Measurements from ENCODE around the gene SLC24A3.

The SLC24A3 gene

DNA sequence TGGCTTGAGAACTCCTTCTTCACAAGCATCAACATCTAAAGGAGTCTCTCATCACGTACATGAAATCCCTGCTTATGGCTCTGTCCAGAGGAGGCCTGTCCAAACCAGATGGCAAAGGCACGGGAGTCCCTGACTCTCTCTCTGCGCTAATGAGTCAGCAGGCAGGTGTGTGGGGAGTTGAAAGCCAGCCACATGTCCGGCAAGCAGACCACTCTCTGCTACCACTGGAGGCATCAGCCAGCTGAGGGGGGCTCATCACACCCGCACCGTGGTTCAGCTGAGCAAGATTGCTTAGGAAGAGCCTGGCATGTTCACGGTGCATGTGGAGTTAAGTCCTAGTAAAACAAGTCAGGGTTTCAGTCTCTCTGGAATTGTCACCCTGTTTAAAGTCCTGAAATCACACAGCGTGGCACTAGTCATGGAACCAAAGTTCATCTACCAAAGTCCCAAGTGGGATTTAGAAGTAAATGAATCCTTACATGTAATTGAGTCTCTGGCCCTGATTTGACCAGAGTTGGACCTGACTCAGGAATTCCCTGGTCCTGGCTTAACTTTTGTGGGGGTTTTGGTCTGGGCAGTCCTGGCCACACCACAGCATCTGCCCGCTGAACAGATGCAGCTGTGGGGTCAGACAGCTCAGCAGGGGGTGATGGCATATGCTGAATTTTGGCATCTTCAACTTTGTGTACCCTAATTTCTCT lies 390.4 kb downstream of the SLC24A3 start:
- H3K36me3 ChIP-seq (ENCODE audit: control insufficient read depth, insufficient read depth, low read length) = no peaks in the 10 kb centered on the region
- H3K4me3 ChIP-seq (ENCODE audit: low read length) = no peak overlapping the region
- no peak overlapping the region for H3K27ac ChIP-seq (ENCODE audit: low read depth, low read length)
- H3K27me3 ChIP-seq (ENCODE audit: control insufficient read depth, insufficient read depth, low read length) = no peaks in the 10 kb centered on the region
- no peak overlapping the region for H3K9ac ChIP-seq (ENCODE audit: low read length)
- no peaks in the 10 kb centered on the region for H3K4me1 ChIP-seq (ENCODE audit: control insufficient read depth, insufficient read depth, low read length)

DNA sequence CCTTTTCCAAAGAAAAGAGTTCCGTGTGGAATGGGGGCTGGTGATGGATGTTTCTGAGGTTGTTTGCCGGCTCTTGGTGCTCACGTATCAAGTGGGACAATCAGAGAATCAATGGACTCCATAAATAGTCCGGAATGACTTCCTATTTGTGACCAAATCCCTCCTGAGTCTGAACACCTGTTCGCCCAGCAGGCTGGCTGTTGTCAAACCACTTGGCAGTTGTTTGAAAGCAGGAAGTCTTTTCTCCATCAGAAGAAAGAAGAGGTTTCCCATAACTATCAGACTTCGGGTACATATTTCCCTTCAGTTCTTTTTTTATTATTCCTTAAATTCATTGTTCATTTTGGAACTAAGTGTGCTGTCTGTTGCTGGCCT lies 390.9 kb downstream of the SLC24A3 start:
- no peak overlapping the region for H3K9ac ChIP-seq (ENCODE audit: low read length)
- H3K36me3 ChIP-seq (ENCODE audit: control insufficient read depth, insufficient read depth, low read length) = no peaks in the 10 kb centered on the region
- no peaks in the 10 kb centered on the region for H3K27me3 ChIP-seq (ENCODE audit: control insufficient read depth, insufficient read depth, low read length)
- H3K4me1 ChIP-seq (ENCODE audit: control insufficient read depth, insufficient read depth, low read length) = no peaks in the 10 kb centered on the region
- H3K27ac ChIP-seq (ENCODE audit: low read depth, low read length) = no peak overlapping the region
- no peak overlapping the region for H3K4me3 ChIP-seq (ENCODE audit: low read length)

DNA sequence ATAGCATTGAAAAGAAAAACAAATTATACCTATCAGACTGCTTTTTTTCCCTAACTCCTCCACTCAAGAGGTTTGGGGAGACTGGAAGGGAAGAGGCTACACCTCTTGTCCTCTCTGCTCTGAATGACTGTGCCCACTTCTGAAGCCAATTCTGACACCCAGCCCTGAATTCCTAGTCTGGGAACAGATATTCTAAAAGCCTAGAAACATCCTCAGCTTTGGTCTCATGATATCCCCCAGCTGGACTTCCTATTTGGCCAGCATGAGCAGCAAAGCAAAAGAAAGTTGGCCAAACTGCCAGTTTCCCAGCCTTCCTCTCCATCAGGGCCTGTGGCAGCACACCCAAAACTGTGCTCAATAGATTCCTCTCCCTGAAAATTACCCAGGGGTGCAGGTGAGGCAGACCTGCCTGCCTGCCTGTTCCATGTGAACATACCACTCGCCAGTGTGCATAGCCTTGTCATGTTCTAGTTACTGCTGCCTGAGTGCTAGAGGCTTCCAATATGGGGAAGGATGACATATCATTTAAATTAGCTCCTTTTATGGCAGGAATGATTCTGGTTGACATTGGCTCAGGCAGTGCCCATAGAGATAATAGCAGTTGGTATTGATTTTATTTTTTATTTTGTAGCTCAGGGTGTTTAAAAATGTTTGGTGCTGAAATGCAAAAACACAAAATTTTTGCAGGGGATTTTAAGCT lies 393.5 kb downstream of the SLC24A3 start:
- no peak overlapping the region for H3K9ac ChIP-seq (ENCODE audit: low read length)
- no peaks in the 10 kb centered on the region for H3K27me3 ChIP-seq (ENCODE audit: control insufficient read depth, insufficient read depth, low read length)
- H3K27ac ChIP-seq (ENCODE audit: low read depth, low read length) = no peak overlapping the region
- H3K36me3 ChIP-seq (ENCODE audit: control insufficient read depth, insufficient read depth, low read length) = no peaks in the 10 kb centered on the region
- H3K4me1 ChIP-seq (ENCODE audit: control insufficient read depth, insufficient read depth, low read length) = no peaks in the 10 kb centered on the region
- H3K4me3 ChIP-seq (ENCODE audit: low read length) = no peak overlapping the region

DNA sequence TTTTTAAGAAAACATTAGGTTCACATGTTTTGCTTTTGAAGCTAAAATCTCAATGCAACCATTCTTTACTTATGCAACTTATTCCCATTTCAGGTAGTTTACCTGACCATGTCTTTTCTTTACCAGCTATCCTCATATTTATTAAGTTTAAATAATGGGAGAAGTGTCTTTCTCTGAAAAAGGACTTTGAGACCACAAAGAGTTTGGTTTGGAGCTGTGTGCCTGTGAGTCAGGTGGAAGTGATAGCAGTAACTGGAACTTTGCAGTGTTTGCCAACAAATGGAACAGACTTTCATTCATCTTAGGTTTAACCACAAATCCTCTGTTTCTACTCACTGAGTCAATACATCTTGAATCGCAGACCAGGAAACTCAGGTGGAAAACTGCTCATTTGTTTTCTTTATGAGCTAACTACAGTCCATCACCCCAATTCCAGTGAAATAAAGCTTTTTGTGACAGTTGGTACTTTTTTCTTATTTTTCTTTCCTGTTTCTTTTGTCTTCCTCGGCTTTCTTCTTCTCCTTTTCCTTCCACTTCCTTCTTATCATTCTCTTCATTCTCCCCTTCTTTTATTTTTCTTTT lies 397.3 kb downstream of the SLC24A3 start:
- Histone ChIP-seq H3K27me3 (ENCODE audit: control insufficient read depth, insufficient read depth, low read length) (no peaks in the 10 kb centered on the region), H3K27ac (ENCODE audit: low read depth, low read length) (no peak overlapping the region), H3K36me3 (ENCODE audit: control insufficient read depth, insufficient read depth, low read length) (no peaks in the 10 kb centered on the region), H3K4me1 (ENCODE audit: control insufficient read depth, insufficient read depth, low read length) (no peaks in the 10 kb centered on the region), H3K9ac (ENCODE audit: low read length) (no peak overlapping the region), H3K4me3 (ENCODE audit: low read length) (no peak overlapping the region)

DNA sequence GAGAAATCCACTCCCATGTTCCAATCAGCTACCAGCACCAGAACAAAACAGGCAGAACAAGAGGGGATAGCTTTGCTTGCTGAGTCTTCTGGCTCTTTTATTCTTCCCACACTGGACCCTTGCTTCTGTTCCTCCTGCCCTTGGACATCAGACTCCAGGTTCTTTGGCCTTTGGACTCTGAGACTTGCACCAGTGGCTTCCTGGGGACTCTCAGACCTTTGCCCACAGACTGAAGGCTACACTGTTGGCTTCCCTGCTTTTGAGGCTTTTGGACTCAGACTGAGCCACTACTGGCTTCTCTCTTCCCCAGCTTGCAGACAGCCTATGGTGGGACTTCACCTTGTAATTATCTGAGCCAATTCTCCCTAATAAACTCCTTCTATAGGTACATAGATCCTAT lies 403.2 kb downstream of the SLC24A3 start:
- Histone ChIP-seq H3K9ac (ENCODE audit: low read length) (no peak overlapping the region), H3K4me1 (ENCODE audit: control insufficient read depth, insufficient read depth, low read length) (no peaks in the 10 kb centered on the region), H3K36me3 (ENCODE audit: control insufficient read depth, insufficient read depth, low read length) (no peaks in the 10 kb centered on the region), H3K27ac (ENCODE audit: low read depth, low read length) (no peak overlapping the region), H3K4me3 (ENCODE audit: low read length) (no peak overlapping the region), H3K27me3 (ENCODE audit: control insufficient read depth, insufficient read depth, low read length) (no peaks in the 10 kb centered on the region)

DNA sequence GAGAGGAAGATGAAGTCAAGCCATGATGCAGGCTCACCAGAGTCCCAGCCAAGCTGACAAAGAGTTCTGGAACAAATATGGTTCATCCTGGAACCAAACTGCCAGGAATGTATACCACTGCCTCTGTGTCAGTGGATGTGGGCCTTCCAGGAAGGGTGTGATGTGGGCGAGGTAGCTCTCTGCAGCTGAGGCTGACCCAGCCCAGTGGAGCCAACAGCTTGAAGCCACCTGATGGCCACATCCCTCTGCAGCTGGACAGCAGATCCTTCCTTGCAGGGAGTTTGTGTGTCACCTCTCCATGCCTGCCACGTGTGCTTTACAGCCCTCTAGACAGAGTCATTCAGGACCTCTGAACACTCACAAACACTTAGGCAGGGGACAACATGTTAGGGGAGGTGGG lies 403.6 kb downstream of the SLC24A3 start:
- no peak overlapping the region for H3K27ac ChIP-seq (ENCODE audit: low read depth, low read length)
- no peaks in the 10 kb centered on the region for H3K4me1 ChIP-seq (ENCODE audit: control insufficient read depth, insufficient read depth, low read length)
- H3K36me3 ChIP-seq (ENCODE audit: control insufficient read depth, insufficient read depth, low read length) = no peaks in the 10 kb centered on the region

DNA sequence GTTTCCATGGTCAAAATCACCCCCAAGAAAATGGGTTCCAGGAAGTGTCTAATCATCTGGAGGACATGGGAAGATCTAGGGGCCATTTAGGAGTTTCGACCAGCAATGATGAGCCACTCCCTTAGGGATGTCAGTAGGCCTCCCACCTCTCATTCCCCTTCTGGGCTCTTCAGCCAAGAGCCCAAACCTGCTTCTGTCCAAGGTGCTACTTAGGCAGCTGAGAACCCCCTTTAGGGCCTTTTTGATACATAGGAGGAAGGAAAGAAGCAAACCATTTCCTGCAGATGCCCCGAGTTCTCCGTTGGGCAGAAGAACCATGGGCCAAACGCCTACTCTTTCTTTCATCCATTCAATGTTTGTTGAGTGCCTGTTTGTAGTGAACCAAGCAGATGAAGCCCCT lies 404.2 kb downstream of the SLC24A3 start:
- H3K4me3 ChIP-seq (ENCODE audit: low read length) = no peak overlapping the region

More for the DNA sequence above, 403.6 kb downstream of the SLC24A3 start:
- Histone ChIP-seq H3K9ac (ENCODE audit: low read length) (no peak overlapping the region), H3K4me3 (ENCODE audit: low read length) (no peak overlapping the region), H3K27me3 (ENCODE audit: control insufficient read depth, insufficient read depth, low read length) (no peaks in the 10 kb centered on the region)

DNA sequence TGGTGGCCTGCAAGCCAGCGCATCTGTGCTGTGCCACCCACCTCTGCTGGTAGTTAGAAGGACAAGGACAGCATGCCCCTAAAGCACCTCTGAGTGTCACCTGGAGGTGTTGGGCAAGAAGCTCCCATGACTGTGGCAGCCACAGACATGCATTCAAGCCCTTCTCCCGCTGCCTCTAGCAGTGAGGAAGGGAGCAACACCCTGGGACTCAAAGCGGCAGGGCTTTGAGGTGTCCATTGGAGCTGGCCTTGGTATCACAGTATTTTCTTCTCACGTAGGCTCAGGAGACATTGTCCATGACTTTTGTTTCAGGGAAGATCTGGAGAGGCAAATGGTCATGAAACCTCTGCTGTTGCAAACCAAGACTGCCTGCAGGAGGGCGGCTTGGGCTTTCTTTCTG lies 404.8 kb downstream of the SLC24A3 start:
- Histone ChIP-seq H3K27ac (ENCODE audit: low read depth, low read length) (no peak overlapping the region), H3K4me1 (ENCODE audit: control insufficient read depth, insufficient read depth, low read length) (no peaks in the 10 kb centered on the region), H3K27me3 (ENCODE audit: control insufficient read depth, insufficient read depth, low read length) (no peaks in the 10 kb centered on the region), H3K9ac (ENCODE audit: low read length) (no peak overlapping the region), H3K4me3 (ENCODE audit: low read length) (no peak overlapping the region), H3K36me3 (ENCODE audit: control insufficient read depth, insufficient read depth, low read length) (no peaks in the 10 kb centered on the region)

More for the DNA sequence above, 404.2 kb downstream of the SLC24A3 start:
- H3K27ac ChIP-seq (ENCODE audit: low read depth, low read length) = no peak overlapping the region
- no peak overlapping the region for H3K9ac ChIP-seq (ENCODE audit: low read length)
- H3K4me1 ChIP-seq (ENCODE audit: control insufficient read depth, insufficient read depth, low read length) = no peaks in the 10 kb centered on the region
- H3K36me3 ChIP-seq (ENCODE audit: control insufficient read depth, insufficient read depth, low read length) = no peaks in the 10 kb centered on the region
- H3K27me3 ChIP-seq (ENCODE audit: control insufficient read depth, insufficient read depth, low read length) = no peaks in the 10 kb centered on the region

DNA sequence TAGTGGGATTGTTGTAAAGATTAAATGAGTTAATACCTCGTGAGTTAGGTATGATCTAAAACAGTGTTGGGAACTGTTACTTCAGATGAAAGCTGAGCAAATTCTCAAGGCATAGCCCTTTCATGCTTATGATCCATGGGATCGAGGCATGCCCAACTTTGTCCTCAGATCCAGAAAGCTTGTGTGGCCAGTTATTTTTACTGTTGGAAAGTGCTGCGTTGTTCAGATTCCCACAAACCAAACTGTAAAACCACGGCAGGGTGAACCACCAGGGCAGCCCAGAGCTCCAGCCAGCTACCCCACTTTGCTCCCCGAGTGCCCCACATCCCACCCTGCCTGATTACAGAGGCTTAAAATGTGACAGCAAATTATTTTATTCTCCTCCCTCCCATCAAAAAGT lies 406.3 kb downstream of the SLC24A3 start:
- Histone ChIP-seq H3K4me3 (ENCODE audit: low read length) (no peak overlapping the region), H3K27ac (ENCODE audit: low read depth, low read length) (no peak overlapping the region), H3K4me1 (ENCODE audit: control insufficient read depth, insufficient read depth, low read length) (no peaks in the 10 kb centered on the region), H3K36me3 (ENCODE audit: control insufficient read depth, insufficient read depth, low read length) (no peaks in the 10 kb centered on the region), H3K27me3 (ENCODE audit: control insufficient read depth, insufficient read depth, low read length) (no peaks in the 10 kb centered on the region), H3K9ac (ENCODE audit: low read length) (no peak overlapping the region)

DNA sequence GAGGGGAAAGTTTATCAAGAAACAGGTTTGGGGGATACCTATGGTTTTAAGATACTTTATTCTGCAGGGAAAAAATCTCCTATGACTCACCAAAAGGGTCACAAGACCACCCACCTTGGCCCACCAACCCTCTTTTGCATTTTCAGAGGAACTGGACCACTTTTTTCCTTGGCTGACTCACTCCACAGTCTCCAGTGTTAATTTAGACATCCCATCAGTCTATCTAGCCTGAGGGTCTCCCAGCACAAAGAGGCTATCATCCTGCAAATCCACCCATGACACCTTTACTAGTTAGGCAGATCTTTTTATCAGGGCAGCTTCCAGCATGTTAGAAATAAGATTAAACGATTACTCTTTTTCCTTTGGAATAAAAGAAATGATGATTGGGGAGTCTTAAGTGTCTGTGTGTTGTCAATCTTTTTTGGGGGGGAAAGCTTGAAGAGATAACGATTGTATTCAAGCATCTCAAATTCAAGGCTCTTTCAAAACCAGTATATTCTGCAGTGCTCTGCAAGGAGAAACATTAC lies 407.5 kb downstream of the SLC24A3 start:
- H3K4me3 ChIP-seq (ENCODE audit: low read length) = no peak overlapping the region
- H3K36me3 ChIP-seq (ENCODE audit: control insufficient read depth, insufficient read depth, low read length) = no peaks in the 10 kb centered on the region
- no peak overlapping the region for H3K27ac ChIP-seq (ENCODE audit: low read depth, low read length)
- no peak overlapping the region for H3K9ac ChIP-seq (ENCODE audit: low read length)
- no peaks in the 10 kb centered on the region for H3K27me3 ChIP-seq (ENCODE audit: control insufficient read depth, insufficient read depth, low read length)
- no peaks in the 10 kb centered on the region for H3K4me1 ChIP-seq (ENCODE audit: control insufficient read depth, insufficient read depth, low read length)

DNA sequence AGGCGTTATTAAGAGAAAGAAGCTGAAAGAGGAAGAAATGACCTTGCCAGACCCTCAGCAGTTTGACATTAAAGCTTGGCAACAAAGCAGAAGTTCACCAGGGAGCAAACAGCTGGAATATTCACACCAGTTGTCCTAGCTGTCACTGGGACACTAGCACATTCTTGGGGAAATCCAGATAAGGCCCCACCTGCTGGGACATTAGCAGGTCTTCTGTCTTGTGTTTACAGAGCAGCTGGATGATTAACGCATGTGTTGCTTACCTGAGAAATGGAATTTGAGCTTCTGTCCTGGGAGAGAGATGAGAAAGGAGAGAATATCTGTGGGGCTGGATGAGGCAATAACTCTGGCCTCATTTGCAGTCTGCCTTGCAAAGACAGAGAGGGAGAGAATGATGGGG lies 408.0 kb downstream of the SLC24A3 start:
- Histone ChIP-seq H3K4me3 (ENCODE audit: low read length) (no peak overlapping the region), H3K27me3 (ENCODE audit: control insufficient read depth, insufficient read depth, low read length) (no peaks in the 10 kb centered on the region), H3K36me3 (ENCODE audit: control insufficient read depth, insufficient read depth, low read length) (no peaks in the 10 kb centered on the region), H3K9ac (ENCODE audit: low read length) (no peak overlapping the region), H3K4me1 (ENCODE audit: control insufficient read depth, insufficient read depth, low read length) (no peaks in the 10 kb centered on the region), H3K27ac (ENCODE audit: low read depth, low read length) (no peak overlapping the region)

DNA sequence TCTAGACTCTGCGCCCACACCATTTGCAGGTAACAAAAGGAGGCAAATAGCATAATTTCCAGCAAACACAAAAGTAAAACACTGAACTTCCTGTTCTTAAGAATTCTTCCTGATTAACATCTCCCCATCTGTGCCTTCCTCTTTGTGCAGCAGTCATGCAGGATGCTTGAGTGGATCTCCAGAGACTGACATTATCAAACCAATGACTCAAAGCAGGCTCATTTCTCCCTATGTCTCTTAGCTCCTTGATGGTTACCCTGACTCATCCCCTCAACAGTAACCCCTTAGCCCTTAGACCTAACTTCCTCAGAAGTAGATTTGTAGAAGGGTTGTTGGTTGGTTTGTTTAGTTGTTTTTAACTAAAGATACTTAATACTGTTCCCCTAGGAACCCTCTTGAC lies 408.6 kb downstream of the SLC24A3 start:
- no peaks in the 10 kb centered on the region for H3K27me3 ChIP-seq (ENCODE audit: control insufficient read depth, insufficient read depth, low read length)

More for the DNA sequence above, 408.6 kb downstream of the SLC24A3 start:
- H3K9ac ChIP-seq (ENCODE audit: low read length) = no peak overlapping the region
- no peaks in the 10 kb centered on the region for H3K4me1 ChIP-seq (ENCODE audit: control insufficient read depth, insufficient read depth, low read length)
- H3K27ac ChIP-seq (ENCODE audit: low read depth, low read length) = no peak overlapping the region
- no peaks in the 10 kb centered on the region for H3K36me3 ChIP-seq (ENCODE audit: control insufficient read depth, insufficient read depth, low read length)
- no peak overlapping the region for H3K4me3 ChIP-seq (ENCODE audit: low read length)

All from rectal smooth muscle tissue (tissue), 1 donor.